HepG2 (cell line): ENCODE results near the gene ACADVL. TPM values are rescaled to one million over a fixed set of nuclear protein-coding genes. Genes with fewer than 3 reads are reported as not detected.

Experiments
- ARNT ChIP-seq: fragments of 450-650 bp; IDR thresholded peaks from 2 replicates; pipeline ENCODE4 v1.6.1; 2017
- BCL3 ChIP-seq: sonication (generic); formaldehyde crosslinking; IDR thresholded peaks from 2 replicates; pipeline ENCODE4 v1.5.1; 2020; ENCODE audit warnings: mild to moderate bottlenecking, missing genetic modification reagents, moderate library complexity
- FOXM1 ChIP-seq: sonication (generic); formaldehyde crosslinking; IDR thresholded peaks from 2 replicates; pipeline ENCODE4 v1.5.0; 2020; ENCODE audit warnings: missing genetic modification reagents
- IKZF5 ChIP-seq: IDR thresholded peaks from 2 replicates; pipeline ENCODE4 v1.6.1; 2018; ENCODE audit warnings: missing genetic modification reagents, mild to moderate bottlenecking, missing compliant biosample characterization
- MATR3 ChIP-seq: sonication (generic); formaldehyde crosslinking; IDR thresholded peaks from 2 replicates; pipeline ENCODE4 v1.4.0; 2020; ENCODE audit warnings: missing genetic modification reagents
- REXO4 ChIP-seq: sonication (generic); formaldehyde crosslinking; IDR thresholded peaks from 2 replicates; pipeline ENCODE4 v1.8.0; 2022; ENCODE audit warnings: missing genetic modification reagents, mild to moderate bottlenecking, borderline replicate concordance
- SOX6 ChIP-seq, 2 experiments: fragments of 450-650 bp in 1 of 2; sonication (generic) in 1 of 2; formaldehyde crosslinking in 1 of 2; IDR thresholded peaks; 2 replicates each; pipeline versions ENCODE4 v1.4.0 to v1.6.1; 2017 to 2020; ENCODE audit warnings: antibody characterized with exemption in 1 of 2, mild to moderate bottlenecking in 1 of 2, missing genetic modification reagents in 1 of 2
- SP140L ChIP-seq: sonication (generic); formaldehyde crosslinking; IDR thresholded peaks from 2 replicates; pipeline ENCODE4 v1.4.0; 2020; ENCODE audit warnings: missing genetic modification reagents, borderline replicate concordance
- ZBTB8A ChIP-seq: sonication (generic); formaldehyde crosslinking; IDR thresholded peaks from 2 replicates; pipeline ENCODE4 v1.4.0; 2020; ENCODE audit warnings: mild to moderate bottlenecking, low read depth, missing genetic modification reagents, borderline replicate concordance
- ZNF138 ChIP-seq: sonication (generic); formaldehyde crosslinking; IDR thresholded peaks from 2 replicates; pipeline ENCODE4 v1.5.0; 2020; ENCODE audit warnings: mild to moderate bottlenecking, low read depth, missing genetic modification reagents
- ZNF282 ChIP-seq: fragments of 450-650 bp; IDR thresholded peaks from 2 replicates; pipeline ENCODE4 v1.6.1; 2018; ENCODE audit not compliant: partially characterized antibody
- ZNF44 ChIP-seq: sonication (generic); formaldehyde crosslinking; IDR thresholded peaks from 2 replicates; pipeline ENCODE4 v1.5.1; 2020; ENCODE audit warnings: mild to moderate bottlenecking, missing genetic modification reagents
- ZNF850 ChIP-seq: sonication (generic); formaldehyde crosslinking; conservative IDR thresholded peaks from 2 replicates; pipeline ENCODE4 v1.9.0; 2021; ENCODE audit warnings: mild to moderate bottlenecking, missing genetic modification reagents
- polyA plus RNA-seq, 8 experiments: library from polyadenylated mRNA; depleted of rRNA in 3 of 8; stranded (reverse) in 7 of 8; unstranded in 1 of 8; fragments of >200 nt; fragmentation: Illumina TruSeq in 4 of 8; extraction: Trizol in 4 of 8; gene quantifications; 2 replicates each; pipeline versions ENCODE4 v1.2.1 to v1.2.3, GENCODE V29; 2011 to 2016; ENCODE audit warnings: low read depth in 4 of 8, missing spikeins in 1 of 8, mixed read lengths in 1 of 8; ENCODE audit not compliant: insufficient read depth in 1 of 8
- total RNA-seq, 5 experiments: library from RNA; depleted of rRNA; stranded (reverse); fragments of >200 nt; fragmentation: Illumina TruSeq; extraction: Trizol; gene quantifications; 2 replicates each; pipeline ENCODE4 v1.2.3, GENCODE V29; 2016; ENCODE audit warnings: low read depth in 1 of 5
- TF ChIP-seq, protein P1 (sequence below): sonication (generic); formaldehyde crosslinking; IDR thresholded peaks from 2 replicates; pipeline ENCODE4 v1.4.0; 2020; ENCODE audit warnings: missing genetic modification reagents
- TF ChIP-seq, protein P2 (sequence below): IDR thresholded peaks from 2 replicates; pipeline ENCODE4 v1.6.1; 2016; ENCODE audit warnings: low read depth, control low read depth
- TF ChIP-seq, protein P3 (sequence below): sonication (generic); formaldehyde crosslinking; IDR thresholded peaks from 2 replicates; pipeline ENCODE4 v1.5.1; 2020; ENCODE audit warnings: mild to moderate bottlenecking, missing genetic modification reagents, borderline replicate concordance
- TF ChIP-seq, protein P4 (sequence below): sonication (generic); formaldehyde crosslinking; IDR thresholded peaks from 2 replicates; pipeline ENCODE4 v1.8.1; 2023; ENCODE audit warnings: missing genetic modification reagents, inconsistent platforms, borderline replicate concordance
- TF ChIP-seq, protein P5 (sequence below): sonication (generic); formaldehyde crosslinking; IDR thresholded peaks from 2 replicates; pipeline ENCODE4 v1.5.0; 2020; ENCODE audit warnings: missing genetic modification reagents

The ACADVL gene
- total and polyA plus RNA-seq, 2 of the 13 experiments (the other 11 are each of a cell fraction or from before 2014, with no cell fraction given) = 219 to 412 TPM

DNA sequence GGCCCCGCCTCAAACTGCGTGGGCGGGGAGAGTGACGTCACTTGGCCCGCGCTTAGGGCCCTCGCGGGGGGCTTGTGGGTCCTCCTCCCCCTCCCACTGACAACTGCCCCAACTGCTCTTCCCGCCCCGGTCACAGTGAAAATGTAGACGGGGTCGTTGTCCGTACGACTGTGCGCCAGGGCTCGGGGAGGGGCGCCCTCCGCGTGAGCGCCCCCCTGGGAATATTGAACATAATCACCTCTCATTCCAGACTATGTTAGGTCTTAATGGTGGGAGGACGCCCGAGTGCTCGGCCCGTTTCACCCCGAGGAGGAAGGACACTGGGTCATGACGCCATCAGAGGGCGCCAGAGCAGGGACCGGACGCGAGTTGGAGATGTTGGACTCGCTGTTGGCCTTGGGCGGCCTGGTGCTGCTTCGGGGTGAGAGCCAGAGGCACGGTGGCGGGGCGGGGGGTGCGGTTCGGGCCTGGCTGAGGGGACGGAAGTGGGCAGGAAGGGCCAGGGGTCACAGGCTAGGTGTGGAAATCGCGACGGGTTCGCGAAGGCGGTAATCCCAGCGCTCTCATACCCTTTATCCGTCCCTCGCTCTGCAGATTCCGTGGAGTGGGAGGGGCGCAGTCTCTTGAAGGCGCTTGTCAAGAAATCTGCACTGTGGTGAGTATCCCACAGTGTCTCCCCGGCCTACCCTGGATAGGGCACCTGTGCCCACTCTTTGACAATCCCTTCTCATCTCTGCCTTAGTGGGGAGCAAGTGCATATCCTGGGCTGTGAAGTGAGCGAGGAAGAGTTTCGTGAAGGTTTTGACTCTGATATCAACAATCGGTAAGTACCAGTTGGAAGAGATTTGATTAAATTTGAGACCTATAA lies 32.7 kb downstream of the ACADVL start, which contains the start of gene ELP5 (continued):
- TF ChIP-seq, protein P1, sequence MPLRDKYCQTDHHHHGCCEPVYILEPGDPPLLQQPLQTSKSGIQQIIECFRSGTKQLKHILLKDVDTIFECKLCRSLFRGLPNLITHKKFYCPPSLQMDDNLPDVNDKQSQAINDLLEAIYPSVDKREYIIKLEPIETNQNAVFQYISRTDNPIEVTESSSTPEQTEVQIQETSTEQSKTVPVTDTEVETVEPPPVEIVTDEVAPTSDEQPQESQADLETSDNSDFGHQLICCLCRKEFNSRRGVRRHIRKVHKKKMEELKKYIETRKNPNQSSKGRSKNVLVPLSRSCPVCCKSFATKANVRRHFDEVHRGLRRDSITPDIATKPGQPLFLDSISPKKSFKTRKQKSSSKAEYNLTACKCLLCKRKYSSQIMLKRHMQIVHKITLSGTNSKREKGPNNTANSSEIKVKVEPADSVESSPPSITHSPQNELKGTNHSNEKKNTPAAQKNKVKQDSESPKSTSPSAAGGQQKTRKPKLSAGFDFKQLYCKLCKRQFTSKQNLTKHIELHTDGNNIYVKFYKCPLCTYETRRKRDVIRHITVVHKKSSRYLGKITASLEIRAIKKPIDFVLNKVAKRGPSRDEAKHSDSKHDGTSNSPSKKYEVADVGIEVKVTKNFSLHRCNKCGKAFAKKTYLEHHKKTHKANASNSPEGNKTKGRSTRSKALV = 0 out of 2 replicates have a peak, but pooled peaks have one; percentile 29
- no peak for TF ChIP-seq REXO4 (CRISPR knock-in tag)
- TF ChIP-seq ZNF138 (CRISPR knock-in tag) = peak; percentile 65; the same call in 1 of the 2 replicates
- TF ChIP-seq BCL3 (CRISPR knock-in tag) = no peak
- TF ChIP-seq, protein P2, sequence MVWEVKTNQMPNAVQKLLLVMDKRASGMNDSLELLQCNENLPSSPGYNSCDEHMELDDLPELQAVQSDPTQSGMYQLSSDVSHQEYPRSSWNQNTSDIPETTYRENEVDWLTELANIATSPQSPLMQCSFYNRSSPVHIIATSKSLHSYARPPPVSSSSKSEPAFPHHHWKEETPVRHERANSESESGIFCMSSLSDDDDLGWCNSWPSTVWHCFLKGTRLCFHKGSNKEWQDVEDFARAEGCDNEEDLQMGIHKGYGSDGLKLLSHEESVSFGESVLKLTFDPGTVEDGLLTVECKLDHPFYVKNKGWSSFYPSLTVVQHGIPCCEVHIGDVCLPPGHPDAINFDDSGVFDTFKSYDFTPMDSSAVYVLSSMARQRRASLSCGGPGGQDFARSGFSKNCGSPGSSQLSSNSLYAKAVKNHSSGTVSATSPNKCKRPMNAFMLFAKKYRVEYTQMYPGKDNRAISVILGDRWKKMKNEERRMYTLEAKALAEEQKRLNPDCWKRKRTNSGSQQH = 0 out of 2 replicates have a peak, but pooled peaks have one; percentile 22
- TF ChIP-seq ZNF44 (CRISPR knock-in tag) = no peak
- peak; percentile 72 for TF ChIP-seq IKZF5 (CRISPR knock-in tag)
- no peak for TF ChIP-seq SOX6 (IDR thresholded peaks at IDR 0.05)
- peak; percentile 79 for TF ChIP-seq SOX6 (CRISPR knock-in tag; IDR thresholded peaks at IDR 0.05)
- no peak for TF ChIP-seq ZNF850 (CRISPR knock-in tag)
- TF ChIP-seq, protein P3, sequence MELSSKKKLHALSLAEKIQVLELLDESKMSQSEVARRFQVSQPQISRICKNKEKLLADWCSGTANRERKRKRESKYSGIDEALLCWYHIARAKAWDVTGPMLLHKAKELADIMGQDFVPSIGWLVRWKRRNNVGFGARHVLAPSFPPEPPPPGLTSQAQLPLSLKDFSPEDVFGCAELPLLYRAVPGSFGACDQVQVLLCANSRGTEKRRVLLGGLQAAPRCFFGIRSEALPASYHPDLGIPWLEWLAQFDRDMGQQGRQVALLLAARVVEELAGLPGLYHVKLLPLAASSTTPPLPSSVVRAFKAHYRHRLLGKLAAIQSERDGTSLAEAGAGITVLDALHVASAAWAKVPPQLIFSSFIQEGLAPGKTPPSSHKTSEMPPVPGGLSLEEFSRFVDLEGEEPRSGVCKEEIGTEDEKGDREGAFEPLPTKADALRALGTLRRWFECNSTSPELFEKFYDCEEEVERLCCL (CRISPR knock-in tag) = no peak
- no peak for TF ChIP-seq ZBTB8A (CRISPR knock-in tag)
- TF ChIP-seq FOXM1 = no peak
- no peak for TF ChIP-seq ZNF282
- TF ChIP-seq ARNT = no peak
- TF ChIP-seq SP140L (CRISPR knock-in tag) = no peak
- TF ChIP-seq, protein P4, sequence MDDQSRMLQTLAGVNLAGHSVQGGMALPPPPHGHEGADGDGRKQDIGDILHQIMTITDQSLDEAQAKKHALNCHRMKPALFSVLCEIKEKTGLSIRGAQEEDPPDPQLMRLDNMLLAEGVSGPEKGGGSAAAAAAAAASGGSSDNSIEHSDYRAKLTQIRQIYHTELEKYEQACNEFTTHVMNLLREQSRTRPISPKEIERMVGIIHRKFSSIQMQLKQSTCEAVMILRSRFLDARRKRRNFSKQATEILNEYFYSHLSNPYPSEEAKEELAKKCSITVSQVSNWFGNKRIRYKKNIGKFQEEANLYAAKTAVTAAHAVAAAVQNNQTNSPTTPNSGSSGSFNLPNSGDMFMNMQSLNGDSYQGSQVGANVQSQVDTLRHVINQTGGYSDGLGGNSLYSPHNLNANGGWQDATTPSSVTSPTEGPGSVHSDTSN (CRISPR knock-in tag) = no peak
- TF ChIP-seq, protein P5, sequence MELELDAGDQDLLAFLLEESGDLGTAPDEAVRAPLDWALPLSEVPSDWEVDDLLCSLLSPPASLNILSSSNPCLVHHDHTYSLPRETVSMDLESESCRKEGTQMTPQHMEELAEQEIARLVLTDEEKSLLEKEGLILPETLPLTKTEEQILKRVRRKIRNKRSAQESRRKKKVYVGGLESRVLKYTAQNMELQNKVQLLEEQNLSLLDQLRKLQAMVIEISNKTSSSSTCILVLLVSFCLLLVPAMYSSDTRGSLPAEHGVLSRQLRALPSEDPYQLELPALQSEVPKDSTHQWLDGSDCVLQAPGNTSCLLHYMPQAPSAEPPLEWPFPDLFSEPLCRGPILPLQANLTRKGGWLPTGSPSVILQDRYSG = no peak
- TF ChIP-seq MATR3 (CRISPR knock-in tag) = no peak
